Naive thymus-derived CD4-positive, alpha-beta T cell (primary cell): Measurements from ENCODE around the gene CHTF18. TPM values are rescaled to one million over a fixed set of nuclear protein-coding genes. Genes with fewer than 3 reads are reported as not detected.
"Not testable (repeated sequence)": the region's sequence is repeated elsewhere in the genome, so short reads cannot be mapped to it uniquely, and the experiment has no call there.

ENCODE experiments used
- ATAC-seq: fragments of 150-1000 bp; cut with Tn5 transposase; 2 replicates; pipeline ENCODE4 v1.10.0; 2021; ENCODE audit warnings: mild to moderate bottlenecking, moderate library complexity
- CTCF ChIA-PET: fragments of 350-600 bp; sonication (Branson Sonifier 250); formaldehyde crosslinking; loops from one replicate; lab custom pipeline; 2021; ENCODE audit warnings: antibody characterized with exemption; lab: Charles Lee
- POLR2A ChIA-PET: fragments of 350-600 bp; sonication (Branson Sonifier 250); formaldehyde crosslinking; loops from one replicate; lab custom pipeline; 2021; ENCODE audit warnings: antibody characterized with exemption, inconsistent platforms; lab: Charles Lee
- DNase-seq, 9 donors: peaks; one replicate each; pipeline versions ENCODE4 v3.0.0 to v3.0.0-alpha.2; 2020 to 2022; ENCODE audit warnings: mixed read lengths in 1 of 9
- H3K27ac ChIP-seq: one replicate; pipeline ENCODE4 v1.7.0; 2013; ENCODE audit warnings: mild to moderate bottlenecking, low read depth, low read length, moderate library complexity
- H3K27me3 ChIP-seq, 2 donors: one replicate each; pipeline ENCODE4 v1.7.0; 2013; ENCODE audit warnings: low read length in 2 of 2, mild to moderate bottlenecking in 2 of 2, moderate library complexity in 2 of 2; ENCODE audit not compliant: control insufficient read depth in 2 of 2, insufficient read depth in 2 of 2
- H3K36me3 ChIP-seq, 3 experiments: 1 replicate in 2 of 3; 2 replicates in 1 of 3; pipeline ENCODE4 v1.7.0; 2013; ENCODE audit warnings: low read length in 3 of 3, mild to moderate bottlenecking in 3 of 3, moderate library complexity in 1 of 3; ENCODE audit not compliant: insufficient read depth in 3 of 3, control insufficient read depth in 2 of 3
- H3K4me1 ChIP-seq, 2 donors: one replicate each; pipeline ENCODE4 v1.7.0; 2013; ENCODE audit warnings: low read length in 2 of 2, mild to moderate bottlenecking in 2 of 2, moderate library complexity in 1 of 2; ENCODE audit not compliant: control insufficient read depth in 2 of 2, insufficient read depth in 2 of 2
- H3K4me3 ChIP-seq: 2 replicates; pipeline ENCODE4 v1.7.0; 2013; ENCODE audit warnings: mild to moderate bottlenecking, low read length
- H3K9me3 ChIP-seq, 3 experiments: 1 replicate in 2 of 3; 2 replicates in 1 of 3; pipeline ENCODE4 v1.7.0; 2013; ENCODE audit warnings: low read length in 3 of 3; ENCODE audit not compliant: control insufficient read depth in 2 of 3
- H3K27ac Mint-ChIP-seq, 9 donors: one replicate each; pipeline ENCODE4 v1.8.0; 2020 to 2022; ENCODE audit warnings: mixed read lengths in 9 of 9, mild to moderate bottlenecking in 8 of 9, moderate library complexity in 5 of 9, inconsistent platforms in 2 of 9
- H3K27me3 Mint-ChIP-seq, 5 donors: one replicate each; pipeline ENCODE4 v1.8.0; 2021 to 2022; ENCODE audit warnings: mixed read lengths in 5 of 5, mild to moderate bottlenecking in 1 of 5
- H3K36me3 Mint-ChIP-seq, 5 donors: one replicate each; pipeline ENCODE4 v1.8.0; 2020 to 2022; ENCODE audit warnings: mixed read lengths in 5 of 5, mild to moderate bottlenecking in 3 of 5, inconsistent platforms in 1 of 5
- H3K4me1 Mint-ChIP-seq, 7 donors: one replicate each; pipeline ENCODE4 v1.8.0; 2020 to 2022; ENCODE audit warnings: mixed read lengths in 7 of 7, mild to moderate bottlenecking in 3 of 7, inconsistent platforms in 1 of 7
- H3K4me3 Mint-ChIP-seq, 10 donors: one replicate each; pipeline ENCODE4 v1.8.0; 2020 to 2022; ENCODE audit warnings: mild to moderate bottlenecking in 10 of 10, mixed read lengths in 10 of 10, moderate library complexity in 6 of 10, inconsistent platforms in 2 of 10
- H3K9me3 Mint-ChIP-seq, 11 donors: one replicate each; pipeline ENCODE4 v1.8.0; 2020 to 2022; ENCODE audit warnings: mixed read lengths in 11 of 11, mild to moderate bottlenecking in 4 of 11, inconsistent platforms in 1 of 11, moderate library complexity in 1 of 11
- intact Hi-C, 2 donors: fragments of 100-400 bp; cut with micrococcal nuclease; formaldehyde crosslinking; loops; one replicate each; pipeline ENCODE4 v1.15.1; 2023
- polyA plus RNA-seq, 2 donors: library from polyadenylated mRNA; unstranded; fragments of 300-500 nt; fragmentation: Illumina TruSeq; gene quantifications; one replicate each; pipeline ENCODE4 v1.2.3, GENCODE V29; 2021
- total RNA-seq, 6 experiments: library from RNA in 5 of 6; stranded (reverse) in 5 of 6; gene quantifications; 1 replicate in 5 of 6; 2 replicates in 1 of 6; pipeline ENCODE4 v1.2.3 and lab custom pipeline; 2021 to 2026

The CHTF18 gene
- total and polyA plus RNA-seq, 7 experiments from 2014 or later: 4.5 to 74.8 (median 36.2) TPM

DNA sequence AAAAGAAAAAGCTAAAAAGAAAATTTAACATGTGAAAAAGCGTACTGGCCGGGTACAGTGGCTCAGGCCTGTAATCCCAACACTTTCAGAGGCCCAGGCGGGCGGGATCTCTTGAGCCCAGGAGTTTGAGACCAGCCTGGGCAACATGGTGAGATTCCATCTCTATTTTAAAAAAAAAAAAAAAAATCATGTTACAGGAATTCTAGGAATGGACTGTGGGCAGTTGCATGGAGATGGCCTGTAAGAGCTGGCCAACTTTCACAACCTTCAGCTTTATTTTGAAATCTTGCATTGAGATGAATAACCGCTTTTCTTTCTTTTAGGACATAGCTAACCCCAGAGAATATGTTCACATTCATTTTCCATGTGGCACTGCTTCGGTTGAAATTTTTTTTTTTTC, 39.4 kb upstream of the CHTF18 start:
- Mint-ChIP-seq H3K36me3 (no peaks in the 10 kb centered on the region), H3K27ac (no peak overlapping the region)

GRCh38 chr16:750485-750884, 37.9 kb upstream of the CHTF18 start:
- Histone ChIP-seq H3K27me3 (no peaks in the 10 kb centered on the region), H3K27ac (no peak overlapping the region), H3K4me3 (no peak overlapping the region), H3K36me3 (no peaks in the 10 kb centered on the region), H3K9me3 (no peaks in the 10 kb centered on the region), H3K4me1 (no peaks in the 10 kb centered on the region)
- Mint-ChIP-seq H3K4me1 (peaks cover 0 to 4% (median 3%) of the 10 kb centered on the region in 7 donors), H3K9me3 (no peaks in the 10 kb centered on the region), H3K27ac (no peak overlapping the region), H3K4me3 (no peak overlapping the region), H3K27me3 (peaks cover 0 to 2% (median 0%) of the 10 kb centered on the region in 5 donors), H3K36me3 (no peaks in the 10 kb centered on the region)
- ChIA-PET POLR2A (no interaction called here), CTCF (no interaction called here)
- intact Hi-C loops: no loop called here
- DNase-seq (no peak), ATAC-seq (no peak)

More for the DNA sequence above, 39.4 kb upstream of the CHTF18 start:
- DNase-seq (no peak), ATAC-seq (no peak)
- no peaks in the 10 kb centered on the region for H3K4me1 ChIP-seq
- H3K9me3 ChIP-seq: no peaks in the 10 kb centered on the region
- H3K4me3 ChIP-seq: no peak overlapping the region
- H3K4me3 Mint-ChIP-seq: no peak overlapping the region
- intact Hi-C loops: no loop called here
- H3K27me3 ChIP-seq: no peaks in the 10 kb centered on the region
- ChIA-PET POLR2A (interaction anchor here (0.6 to 1.6 kb wide), 3 partner anchors 8 to 1242 kb away, joined by 3 to 5 read pairs (median 4); partner anchors contain the start of gene CIAO3), CTCF (interaction anchor here (0.6 kb wide), 1 partner anchor 308 kb away, joined by 3 read pairs; no protein-coding TSS in a partner anchor)
- H3K27ac ChIP-seq: no peak overlapping the region
- no peaks in the 10 kb centered on the region for H3K36me3 ChIP-seq
- no peaks in the 10 kb centered on the region for H3K4me1 Mint-ChIP-seq
- no peaks in the 10 kb centered on the region for H3K9me3 Mint-ChIP-seq
- H3K27me3 Mint-ChIP-seq: peaks cover 0 to under 1% (median 0%) of the 10 kb centered on the region in 5 donors

GRCh38 chr16:751152-752006, 37.0 kb upstream of the CHTF18 start:
- Histone ChIP-seq H3K4me1 (no peaks in the 10 kb centered on the region), H3K36me3 (no peaks in the 10 kb centered on the region), H3K4me3 (no peak overlapping the region), H3K27ac (no peak overlapping the region), H3K27me3 (no peaks in the 10 kb centered on the region), H3K9me3 (no peaks in the 10 kb centered on the region)
- Mint-ChIP-seq H3K27me3 (peaks cover 0 to 5% (median 1%) of the 10 kb centered on the region in 5 donors), H3K4me1 (peaks cover 0 to 4% (median 3%) of the 10 kb centered on the region in 7 donors), H3K9me3 (peaks cover 0 to 2% (median 0%) of the 10 kb centered on the region in 11 donors), H3K27ac (no peak overlapping the region), H3K4me3 (no peak overlapping the region), H3K36me3 (no peaks in the 10 kb centered on the region)
- intact Hi-C loops: no loop called here
- no peak for DNase-seq
- CTCF ChIA-PET: interaction anchor here (0.7 kb wide), 1 partner anchor 33 kb away, joined by 3 read pairs; no protein-coding TSS in a partner anchor
- POLR2A ChIA-PET: no interaction called here
- no peak for ATAC-seq

DNA sequence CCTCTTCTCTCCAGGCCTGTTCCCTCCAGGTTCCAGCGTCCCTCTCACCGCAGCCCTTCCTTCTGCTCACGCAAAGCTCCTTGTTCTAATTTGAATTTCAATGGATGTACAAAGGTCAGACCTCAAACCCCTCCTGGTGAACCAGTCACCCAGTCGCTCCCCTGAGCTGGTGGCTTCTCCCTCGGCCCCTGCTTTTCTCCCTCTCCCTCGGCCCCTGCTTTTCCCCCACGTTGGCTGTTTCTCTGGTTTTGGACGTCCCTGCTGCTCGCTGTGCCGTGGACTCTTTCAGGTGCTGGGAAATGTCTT, 36.5 kb upstream of the CHTF18 start:
- peaks cover 0 to 7% (median 4%) of the 10 kb centered on the region in 5 donors for H3K27me3 Mint-ChIP-seq
- Histone ChIP-seq H3K4me1 (no peaks in the 10 kb centered on the region), H3K27me3 (no peaks in the 10 kb centered on the region), H3K27ac (no peak overlapping the region), H3K4me3 (no peak overlapping the region), H3K36me3 (no peaks in the 10 kb centered on the region), H3K9me3 (no peaks in the 10 kb centered on the region)
- ChIA-PET CTCF (interaction anchor here (0.7 kb wide), 1 partner anchor 33 kb away, joined by 3 read pairs; no protein-coding TSS in a partner anchor), POLR2A (no interaction called here)
- intact Hi-C loops: no loop called here
- no peak overlapping the region for H3K27ac Mint-ChIP-seq
- no peak for DNase-seq
- no peak for ATAC-seq
- H3K4me3 Mint-ChIP-seq: no peak overlapping the region
- peaks cover 0 to 4% (median 3%) of the 10 kb centered on the region in 7 donors for H3K4me1 Mint-ChIP-seq
- H3K9me3 Mint-ChIP-seq: peaks cover 0 to 5% (median 0%) of the 10 kb centered on the region in 11 donors
- no peaks in the 10 kb centered on the region for H3K36me3 Mint-ChIP-seq

DNA sequence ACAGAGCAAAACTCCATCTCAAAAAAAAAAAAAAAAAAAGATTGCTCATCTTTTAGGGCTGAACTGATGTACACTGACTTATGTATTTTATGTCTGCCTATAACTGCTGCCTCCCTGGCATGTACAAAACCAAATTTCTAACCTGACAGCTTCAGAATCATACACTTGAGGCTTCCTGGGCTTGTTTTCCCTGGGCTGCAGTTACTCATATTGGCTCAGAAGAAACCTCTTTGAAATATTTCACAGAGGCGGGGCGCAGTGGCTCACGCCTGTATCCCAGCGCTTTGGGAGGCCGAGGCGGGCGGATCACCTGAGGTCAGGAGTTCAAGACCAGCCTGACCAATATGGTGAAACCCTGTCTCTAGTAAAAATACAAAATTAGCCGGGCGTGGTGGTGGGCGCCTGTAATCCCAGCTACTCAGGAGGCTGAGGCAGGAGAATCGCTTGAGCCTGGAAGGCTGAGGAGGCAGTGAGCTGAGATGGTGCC, 34.3 kb upstream of the CHTF18 start:
- DNase-seq, H3K9me3 ChIP-seq, H3K27me3 Mint-ChIP-seq, H3K4me1 Mint-ChIP-seq, ATAC-seq, H3K4me1 ChIP-seq, intact Hi-C loops, H3K27me3 ChIP-seq, H3K9me3 Mint-ChIP-seq, H3K36me3 ChIP-seq, H3K27ac ChIP-seq, H3K36me3 Mint-ChIP-seq, H3K4me3 Mint-ChIP-seq, POLR2A ChIA-PET, H3K27ac Mint-ChIP-seq, H3K4me3 ChIP-seq: not testable (repeated sequence)
- CTCF ChIA-PET: interaction anchor here (0.9 kb wide), 1 partner anchor 41 kb away, joined by 4 read pairs; no protein-coding TSS in a partner anchor

DNA sequence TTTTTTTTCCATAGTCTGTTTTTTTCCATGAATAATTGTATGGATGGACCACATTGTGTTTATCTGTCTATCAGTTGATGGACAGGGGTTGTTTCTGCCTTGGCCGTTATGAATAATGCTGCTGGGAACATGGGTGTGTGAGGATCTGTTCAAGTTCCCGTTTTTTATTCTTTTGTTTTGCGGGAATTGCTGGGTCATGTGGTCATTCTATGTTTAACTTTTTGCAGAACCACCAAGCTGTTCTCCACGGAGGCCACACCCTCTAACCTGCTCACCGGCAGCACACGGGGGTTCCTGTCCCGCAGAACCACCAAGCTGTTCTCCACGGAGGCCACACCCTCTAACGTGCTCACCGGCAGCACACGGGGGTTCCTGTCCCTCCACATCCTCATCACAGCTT, 33.8 kb upstream of the CHTF18 start:
- H3K4me1 Mint-ChIP-seq: peaks cover 0 to 8% (median 3%) of the 10 kb centered on the region in 7 donors
- DNase-seq: no peak
- ATAC-seq: peak; percentile 67
- no peak overlapping the region for H3K4me3 Mint-ChIP-seq
- no peaks in the 10 kb centered on the region for H3K27me3 ChIP-seq
- H3K36me3 ChIP-seq: no peaks in the 10 kb centered on the region
- peaks cover 0 to 8% (median 6%) of the 10 kb centered on the region in 5 donors for H3K27me3 Mint-ChIP-seq
- peaks cover 0 to 3% (median 0%) of the 10 kb centered on the region in 5 donors for H3K36me3 Mint-ChIP-seq
- no peak overlapping the region for H3K27ac ChIP-seq
- H3K9me3 ChIP-seq: no peaks in the 10 kb centered on the region
- intact Hi-C loops: no loop called here
- ChIA-PET POLR2A (no interaction called here), CTCF (interaction anchor here (0.9 kb wide), 1 partner anchor 42 kb away, joined by 4 read pairs; no protein-coding TSS in a partner anchor)
- peaks cover 0 to 5% (median 0%) of the 10 kb centered on the region in 11 donors for H3K9me3 Mint-ChIP-seq
- no peaks in the 10 kb centered on the region for H3K4me1 ChIP-seq
- H3K4me3 ChIP-seq: no peak overlapping the region
- H3K27ac Mint-ChIP-seq: no peak overlapping the region
